K562 (cell line): ENCODE results near the gene TP63. TPM values are rescaled to one million over a fixed set of nuclear protein-coding genes. Genes with fewer than 3 reads are reported as not detected.

ENCODE experiments used
- ATAC-seq: fragments of 200-7000 bp; cut with Tn5 transposase; 3 replicates; pipeline ENCODE4 v1.9.1; 2020; ENCODE audit warnings: moderate library complexity
- BruUV-seq: library from RNA; stranded (reverse); fragments of 400-500 nt; replicated peaks from 2 replicates; lab custom pipeline; 2021; lab: Mats Ljungman, UMichigan
- CTCF ChIA-PET: fragments of 300-600 bp; formaldehyde crosslinking; extraction: SDS; loops from one replicate; lab custom pipeline; 2021; ENCODE audit warnings: low intra/inter-chr PET ratio; lab: Yijun Ruan, JAX
- POLR2A ChIA-PET: fragments of 300-600, 350-650 bp; sonication (Branson Sonifier 250); formaldehyde crosslinking; extraction: SDS; loops from one replicate; lab custom pipeline; 2021; ENCODE audit warnings: antibody characterized with exemption, inconsistent platforms; lab: Yijun Ruan, JAX
- DNase-seq, 4 experiments: peaks; one replicate each; pipeline versions ENCODE4 v3.0.0 to v3.0.0-alpha.2; 2011 to 2018; ENCODE audit warnings: low spot score in 3 of 4, mixed read lengths in 3 of 4; ENCODE audit errors: extremely low read depth in 1 of 4
- FAIRE-seq: peaks from 2 replicates; lab custom pipeline; 2011; peaks lifted over from hg19 to GRCh38; lab: Jason Lieb, UNC
- H2AFZ ChIP-seq: 2 replicates; pipeline ENCODE4 v1.6.0; 2011; ENCODE audit warnings: low read depth, low read length, control low read depth, inconsistent platforms
- H3K27ac ChIP-seq: fragments of 200-600 bp; 3 replicates; pipeline ENCODE4 v1.8.0; 2011; ENCODE audit warnings: low read depth, mild to moderate bottlenecking, control low read depth, inconsistent platforms, low read length, moderate library complexity, mixed read lengths; ENCODE audit errors: extremely low read depth
- H3K27me3 ChIP-seq, 2 experiments: fragments of 300-600 bp in 1 of 2; 2 replicates in 1 of 2; 3 replicates in 1 of 2; pipeline versions ENCODE4 v1.6.0 to v1.8.0; 2011; ENCODE audit warnings: inconsistent platforms in 2 of 2, low read length in 2 of 2, mild to moderate bottlenecking in 1 of 2, mixed read lengths in 1 of 2, moderate library complexity in 1 of 2; ENCODE audit not compliant: control insufficient read depth in 2 of 2, insufficient read depth in 2 of 2
- H3K36me3 ChIP-seq: fragments of 300-600 bp; 3 replicates; pipeline ENCODE4 v1.8.0; 2011; ENCODE audit warnings: mild to moderate bottlenecking, low read length, inconsistent platforms; ENCODE audit not compliant: control insufficient read depth, insufficient read depth
- H3K4me1 ChIP-seq, 2 experiments: fragments of 200-600 bp in 1 of 2; replicated peaks in 1 of 2; 2 replicates in 1 of 2; 3 replicates in 1 of 2; pipeline versions ENCODE4 v1.5.1 to v1.8.0; 2011; ENCODE audit warnings: inconsistent platforms in 2 of 2, low read length in 2 of 2, mild to moderate bottlenecking in 1 of 2, mixed read lengths in 1 of 2, moderate library complexity in 1 of 2; ENCODE audit not compliant: control insufficient read depth in 2 of 2, insufficient read depth in 2 of 2
- H3K4me2 ChIP-seq: 2 replicates; pipeline ENCODE4 v1.6.1; 2011; ENCODE audit warnings: low read length, control low read depth, inconsistent platforms, mixed read lengths; ENCODE audit not compliant: insufficient read depth
- H3K4me3 ChIP-seq: fragments of 200-600 bp; sonication (generic), shearing (Covaris generic); 2 replicates; pipeline ENCODE4 v1.5.1; 2016; ENCODE audit warnings: control low read depth, inconsistent platforms
- H3K79me2 ChIP-seq: fragments of 200-600 bp; 3 replicates; pipeline ENCODE4 v1.8.0; 2011; ENCODE audit warnings: low read length, inconsistent platforms; ENCODE audit not compliant: control insufficient read depth, insufficient read depth
- H3K9ac ChIP-seq, 2 experiments: 2 replicates each; pipeline versions ENCODE4 v1.6.0 to v1.6.1; 2011; ENCODE audit warnings: low read depth in 2 of 2, low read length in 2 of 2, control low read depth in 1 of 2, inconsistent platforms in 1 of 2, mild to moderate bottlenecking in 1 of 2, mixed read lengths in 1 of 2; ENCODE audit not compliant: insufficient read depth in 1 of 2
- H3K9me1 ChIP-seq: one replicate; pipeline ENCODE4 v1.6.0; 2011; ENCODE audit warnings: inconsistent platforms, mild to moderate bottlenecking, low read length, moderate library complexity; ENCODE audit not compliant: control insufficient read depth, insufficient read depth
- H3K9me3 ChIP-seq: replicated peaks from 2 replicates; pipeline ENCODE4 v1.5.1; 2011; ENCODE audit warnings: low read depth, low read length, inconsistent platforms; ENCODE audit not compliant: control insufficient read depth, insufficient read depth
- H4K20me1 ChIP-seq: replicated peaks from 2 replicates; pipeline ENCODE4 v1.6.1; 2011; ENCODE audit warnings: low read length, inconsistent platforms, mixed read lengths; ENCODE audit not compliant: control insufficient read depth, insufficient read depth
- ATF1 ChIP-seq, 2 experiments: fragments of 450-650 bp in 1 of 2; IDR thresholded peaks; 2 replicates each; pipeline ENCODE4 v1.6.1; 2016; ENCODE audit warnings: missing compliant biosample characterization in 1 of 2, missing genetic modification characterization in 1 of 2
- BMI1 ChIP-seq: fragments of 150-350 bp; IDR thresholded peaks from 2 replicates; pipeline ENCODE4 v1.6.1; 2014; ENCODE audit warnings: low read length
- CEBPZ ChIP-seq: fragments of 150-350 bp; IDR thresholded peaks from 2 replicates; pipeline ENCODE4 v1.6.1; 2014; ENCODE audit warnings: low read depth, mild to moderate bottlenecking, low read length, borderline replicate concordance
- CREB1 ChIP-seq, 2 experiments: sonication (generic) in 1 of 2; formaldehyde crosslinking in 1 of 2; IDR thresholded peaks; 2 replicates each; pipeline versions ENCODE4 v1.6.1 to v1.8.0; 2012 to 2022; ENCODE audit warnings: inconsistent platforms in 1 of 2, mild to moderate bottlenecking in 1 of 2, missing genetic modification reagents in 1 of 2, moderate library complexity in 1 of 2
- HMG20B ChIP-seq: fragments of 250-450 bp; sonication (Bioruptor Pico); IDR thresholded peaks from 2 replicates; pipeline ENCODE4 v1.5.0; 2021; ENCODE audit warnings: mild to moderate bottlenecking
- MLX ChIP-seq, 2 experiments: fragments of 450-650 bp in 1 of 2; sonication (generic) in 1 of 2; formaldehyde crosslinking; conservative IDR thresholded peaks; 2 replicates each; pipeline versions ENCODE4 v1.4.0 to v1.8.1; 2020 to 2022; ENCODE audit warnings: mild to moderate bottlenecking in 1 of 2, missing genetic modification reagents in 1 of 2
- PATZ1 ChIP-seq: fragments of 250-450 bp; sonication (Bioruptor Pico); IDR thresholded peaks from 2 replicates; pipeline ENCODE4 v1.5.0; 2020; ENCODE audit warnings: mild to moderate bottlenecking, borderline replicate concordance
- SRF ChIP-seq, 2 experiments: fragments of 250-450, 450-650 bp in 1 of 2; sonication (Bioruptor Pico) in 1 of 2; sonication (generic) in 1 of 2; formaldehyde crosslinking; IDR thresholded peaks; 2 replicates each; pipeline versions ENCODE4 v1.5.0 to v1.5.1; 2020 to 2022; ENCODE audit warnings: mild to moderate bottlenecking in 1 of 2, missing genetic modification reagents in 1 of 2
- SUPT5H ChIP-seq: fragments of 450-650 bp; IDR thresholded peaks from 2 replicates; pipeline ENCODE4 v1.6.1; 2016
- ZFP36 ChIP-seq: fragments of 150-350 bp; IDR thresholded peaks from 2 replicates; pipeline ENCODE4 v1.6.1; 2018; ENCODE audit warnings: low read length, low read depth; ENCODE audit not compliant: partially characterized antibody
- ZNF239 ChIP-seq: fragments of 250-450 bp; sonication (Bioruptor Pico); IDR thresholded peaks from 2 replicates; pipeline ENCODE4 v1.4.0; 2020; ENCODE audit warnings: mild to moderate bottlenecking
- in situ Hi-C: fragments of 300-500 bp; cut with MboI; formaldehyde crosslinking; loops from 4 replicates; pipeline ENCODE4 v1.15.0; 2018; ENCODE audit warnings: inconsistent platforms, mixed read lengths
- intact Hi-C: fragments of 100-400 bp; cut with micrococcal nuclease; formaldehyde crosslinking; loops from 2 replicates; pipeline ENCODE4 v1.14.2; 2022
- polyA plus RNA-seq, 8 experiments: library from polyadenylated mRNA; depleted of rRNA in 4 of 8; stranded (reverse) in 5 of 8; unstranded in 3 of 8; fragments of >200 nt; fragmentation: Nextera tagmentation in 2 of 8; fragmentation: Illumina TruSeq in 1 of 8; extraction: Ambion mirVana in 2 of 8; extraction: Trizol in 1 of 8; gene quantifications; 2 replicates each; pipeline versions ENCODE4 v1.2.1 to v1.2.3, GENCODE V29; 2011 to 2014; ENCODE audit warnings: inconsistent platforms in 1 of 8, missing spikeins in 1 of 8
- total RNA-seq, 7 experiments: library from RNA; depleted of rRNA in 6 of 7; stranded (reverse); fragments of >200 nt in 6 of 7; fragmentation: Illumina TruSeq in 2 of 7; extraction: Trizol in 2 of 7; gene quantifications; 2 replicates each; pipeline versions ENCODE4 v1.2.1 to v1.2.3, GENCODE V29; 2011 to 2021; ENCODE audit warnings: low replicate concordance in 1 of 7

The TP63 gene
- total and polyA plus RNA-seq, 9 of the 15 experiments (the other 6 are each of a cell fraction or from before 2014, with no cell fraction given) = 0.32 to 1.4 (median 0.50) TPM

GRCh38 chr3:189710620-189711402, 79.6 kb downstream of the TP63 start:
- ChIA-PET CTCF (no interaction called here), POLR2A (no interaction called here)
- H2AFZ ChIP-seq = no peak overlapping the region
- ATAC-seq = no peak
- FAIRE-seq = no peak
- H3K27me3 ChIP-seq = no peaks in the 10 kb centered on the region
- no peaks in the 10 kb centered on the region for H3K36me3 ChIP-seq
- BruUV-seq = no TSS peak
- H3K79me2 ChIP-seq = no peaks in the 10 kb centered on the region
- no peak overlapping the region for H3K4me3 ChIP-seq
- H3K27ac ChIP-seq = no peak overlapping the region
- H4K20me1 ChIP-seq = no peaks in the 10 kb centered on the region
- TF ChIP-seq HMG20B (no peak), ATF1 (CRISPR knock-in tag; IDR thresholded peaks at IDR 0.05) (no peak), ATF1 (tag; IDR thresholded peaks at IDR 0.05) (no peak), ZNF239 (CRISPR knock-in tag) (no peak), CEBPZ (no peak), SRF (CRISPR knock-in tag; IDR thresholded peaks at IDR 0.05) (no peak), SUPT5H (no peak), PATZ1 (CRISPR knock-in tag) (no peak), MLX (CRISPR knock-in tag; conservative IDR thresholded peaks at IDR 0.05) (no peak), CREB1 (IDR thresholded peaks at IDR 0.05) (no peak), CREB1 (CRISPR knock-in tag; IDR thresholded peaks at IDR 0.05) (no peak), ZFP36 (no peak), BMI1 (no peak)
- in situ Hi-C loops (no loop called here), intact Hi-C loops (no loop called here)
- H3K9me1 ChIP-seq = no peaks in the 10 kb centered on the region
- DNase-seq = no peak
- H3K4me1 ChIP-seq = no peaks in the 10 kb centered on the region
- no peaks in the 10 kb centered on the region for H3K9me3 ChIP-seq
- no peak overlapping the region for H3K4me2 ChIP-seq
- no peak overlapping the region for H3K9ac ChIP-seq
